ENCODE results near the gene BRCC3. TPM values are rescaled to one million over a fixed set of nuclear protein-coding genes. Genes with fewer than 3 reads are reported as not detected.

The BRCC3 gene
- total RNA-seq, 1 donor from 2014 or later, result 31.4 TPM

DNA sequence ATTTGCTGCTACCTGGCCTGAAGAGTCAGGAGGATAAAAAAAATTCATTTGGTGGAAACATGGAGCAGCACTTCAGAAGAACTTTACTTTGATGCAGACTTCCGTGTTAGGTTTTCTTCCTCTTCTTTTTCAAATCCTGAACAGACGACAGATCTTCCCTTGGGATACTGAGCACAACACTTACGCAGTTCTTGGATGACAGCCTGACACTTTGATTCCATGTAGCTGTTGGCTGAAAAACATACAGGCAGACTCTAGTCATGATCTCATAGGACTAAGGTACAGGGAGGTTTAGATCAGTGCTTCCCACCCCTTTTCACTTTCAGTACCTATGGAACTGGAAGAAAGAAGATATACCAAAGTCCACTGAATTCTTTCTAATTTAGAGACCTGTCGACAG is 9.5 kb upstream of the BRCC3 start:
- TF ChIP-seq, protein P1, sequence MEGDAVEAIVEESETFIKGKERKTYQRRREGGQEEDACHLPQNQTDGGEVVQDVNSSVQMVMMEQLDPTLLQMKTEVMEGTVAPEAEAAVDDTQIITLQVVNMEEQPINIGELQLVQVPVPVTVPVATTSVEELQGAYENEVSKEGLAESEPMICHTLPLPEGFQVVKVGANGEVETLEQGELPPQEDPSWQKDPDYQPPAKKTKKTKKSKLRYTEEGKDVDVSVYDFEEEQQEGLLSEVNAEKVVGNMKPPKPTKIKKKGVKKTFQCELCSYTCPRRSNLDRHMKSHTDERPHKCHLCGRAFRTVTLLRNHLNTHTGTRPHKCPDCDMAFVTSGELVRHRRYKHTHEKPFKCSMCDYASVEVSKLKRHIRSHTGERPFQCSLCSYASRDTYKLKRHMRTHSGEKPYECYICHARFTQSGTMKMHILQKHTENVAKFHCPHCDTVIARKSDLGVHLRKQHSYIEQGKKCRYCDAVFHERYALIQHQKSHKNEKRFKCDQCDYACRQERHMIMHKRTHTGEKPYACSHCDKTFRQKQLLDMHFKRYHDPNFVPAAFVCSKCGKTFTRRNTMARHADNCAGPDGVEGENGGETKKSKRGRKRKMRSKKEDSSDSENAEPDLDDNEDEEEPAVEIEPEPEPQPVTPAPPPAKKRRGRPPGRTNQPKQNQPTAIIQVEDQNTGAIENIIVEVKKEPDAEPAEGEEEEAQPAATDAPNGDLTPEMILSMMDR (conservative IDR thresholded peaks at IDR 0.05), result no peak
- Mint-ChIP-seq H3K9me3 (no peaks in the 10 kb centered on the region), H3K27me3 (ENCODE audit: low read depth) (no peaks in the 10 kb centered on the region), H3K4me1 (peaks cover 3% of the 10 kb centered on the region), H3K4me3 (no peak overlapping the region), H3K36me3 (ENCODE audit: low read depth) (no peaks in the 10 kb centered on the region), H3K27ac (ENCODE audit: unreplicated experiment) (no peak overlapping the region)
- no peak for DNase-seq (ENCODE audit: low read depth, low spot score)

DNA sequence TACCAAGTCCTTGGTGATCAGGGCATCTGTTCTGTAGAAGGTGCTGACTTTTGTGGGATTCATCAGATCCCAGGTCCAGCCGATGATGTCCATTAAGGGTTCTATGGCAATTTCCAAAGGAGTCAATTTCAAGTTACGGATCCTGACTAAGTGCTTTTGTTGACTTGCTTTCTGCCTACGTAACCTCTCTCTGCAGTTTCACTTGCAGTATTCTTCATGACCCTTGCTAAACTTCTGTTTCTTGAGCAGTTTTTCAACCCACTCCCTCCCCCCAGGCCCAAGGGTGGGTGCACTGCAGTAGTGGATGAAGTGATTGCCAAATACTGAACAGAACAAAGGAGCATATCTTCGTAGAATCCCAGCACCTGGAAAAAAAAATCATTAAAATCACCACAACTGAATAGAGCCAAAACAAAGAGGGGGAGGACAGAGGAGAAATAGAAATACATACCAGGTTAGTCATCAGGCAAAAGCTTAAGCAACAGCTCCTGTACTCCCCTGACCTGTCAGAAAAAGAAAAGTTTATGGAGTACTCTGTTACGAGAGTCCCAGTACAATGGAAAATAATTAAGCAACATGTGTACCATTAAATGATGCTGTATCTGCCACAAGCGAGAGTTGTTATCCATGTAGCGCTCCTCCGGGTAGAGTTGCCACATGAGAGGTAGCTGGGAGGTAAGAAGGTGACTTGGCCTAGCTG is 6.1 kb upstream of the BRCC3 start:
- TF ChIP-seq, protein P1 (conservative IDR thresholded peaks at IDR 0.05), result no peak
- Mint-ChIP-seq H3K4me1 (peaks cover 15% of the 10 kb centered on the region), H3K27me3 (ENCODE audit: low read depth) (no peaks in the 10 kb centered on the region), H3K9me3 (no peaks in the 10 kb centered on the region), H3K4me3 (no peak overlapping the region), H3K36me3 (ENCODE audit: low read depth) (no peaks in the 10 kb centered on the region), H3K27ac (ENCODE audit: unreplicated experiment) (no peak overlapping the region)
- DNase-seq (ENCODE audit: low read depth, low spot score), result no peak

DNA sequence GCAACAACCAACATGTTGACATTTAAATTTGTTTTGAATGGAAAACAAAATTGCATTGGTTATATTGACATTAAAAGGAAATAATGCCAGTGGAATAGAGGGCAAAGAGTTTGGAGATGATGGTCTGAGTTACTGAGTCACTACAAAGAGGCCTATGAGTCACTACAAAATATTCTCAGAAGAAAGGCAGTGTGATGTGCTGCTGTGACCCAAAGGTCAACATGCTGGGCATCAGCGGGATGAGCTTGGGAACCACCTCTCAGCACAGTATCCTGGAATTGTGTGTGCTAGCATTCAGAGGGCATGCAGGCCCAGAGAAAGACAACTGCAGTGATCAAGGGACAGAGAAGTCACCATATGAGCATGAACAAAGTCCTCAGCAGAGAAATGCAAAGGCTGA is 3.1 kb upstream of the BRCC3 start:
- Mint-ChIP-seq H3K9me3 (no peaks in the 10 kb centered on the region), H3K27me3 (ENCODE audit: low read depth) (no peaks in the 10 kb centered on the region), H3K4me1 (peaks cover 25% of the 10 kb centered on the region), H3K4me3 (no peak overlapping the region), H3K36me3 (ENCODE audit: low read depth) (peaks cover 4% of the 10 kb centered on the region), H3K27ac (ENCODE audit: unreplicated experiment) (peak overlapping the region; percentile 94)
- DNase-seq (ENCODE audit: low read depth, low spot score), result no peak
- TF ChIP-seq, protein P1 (conservative IDR thresholded peaks at IDR 0.05), result no peak

DNA sequence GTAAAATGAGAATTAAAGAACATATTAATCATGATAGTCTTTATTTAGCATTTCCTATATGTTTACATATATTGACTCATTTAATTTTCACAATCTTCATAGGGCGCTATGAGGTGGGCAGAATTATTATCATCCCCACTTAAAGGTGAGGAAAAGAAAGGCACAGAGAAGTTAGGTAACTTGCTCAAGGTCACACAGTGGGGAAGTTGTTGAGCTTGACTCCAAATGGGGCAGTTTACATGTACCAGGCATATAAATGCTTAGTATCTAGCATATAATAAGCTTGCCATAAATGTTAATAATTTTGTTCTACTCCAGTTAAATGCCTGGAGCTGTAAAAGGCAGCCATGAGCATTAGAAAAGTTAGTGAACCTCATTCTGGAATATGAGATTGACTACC is 1.9 kb upstream of the BRCC3 start:
- no peak for DNase-seq (ENCODE audit: low read depth, low spot score)
- Mint-ChIP-seq H3K27ac (ENCODE audit: unreplicated experiment) (no peak overlapping the region), H3K4me1 (peaks cover 36% of the 10 kb centered on the region), H3K9me3 (no peaks in the 10 kb centered on the region), H3K4me3 (peak overlapping the region; percentile 85), H3K27me3 (ENCODE audit: low read depth) (no peaks in the 10 kb centered on the region), H3K36me3 (ENCODE audit: low read depth) (peaks cover 4% of the 10 kb centered on the region)
- TF ChIP-seq, protein P1 (conservative IDR thresholded peaks at IDR 0.05), result no peak

DNA sequence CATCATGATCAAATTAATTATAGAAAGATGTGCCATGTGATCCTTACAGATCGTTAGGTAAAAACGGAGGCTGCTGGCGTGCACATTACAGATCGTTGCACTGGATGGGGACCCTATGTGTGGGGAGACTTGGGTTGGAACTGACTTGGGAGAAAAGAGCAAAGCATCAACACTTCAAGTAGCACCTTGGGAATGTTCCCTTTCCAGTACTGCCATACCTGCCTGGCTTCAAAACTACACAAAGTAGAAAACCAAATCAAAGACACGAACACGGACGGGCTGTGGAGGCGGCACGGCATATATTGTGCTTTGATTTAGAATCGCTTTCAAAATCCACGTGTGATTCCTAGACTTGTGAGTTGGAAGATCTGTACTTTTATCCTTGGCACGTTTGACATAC is 1.3 kb upstream of the BRCC3 start:
- TF ChIP-seq, protein P1 (conservative IDR thresholded peaks at IDR 0.05), result no peak
- no peak for DNase-seq (ENCODE audit: low read depth, low spot score)
- H3K9me3 Mint-ChIP-seq, result no peaks in the 10 kb centered on the region

More for the DNA sequence above, 1.3 kb upstream of the BRCC3 start:
- Mint-ChIP-seq H3K4me1 (peaks cover 36% of the 10 kb centered on the region), H3K27me3 (ENCODE audit: low read depth) (no peaks in the 10 kb centered on the region), H3K4me3 (peak overlapping the region; percentile 85), H3K27ac (ENCODE audit: unreplicated experiment) (peak overlapping the region; percentile 44), H3K36me3 (ENCODE audit: low read depth) (peaks cover 4% of the 10 kb centered on the region)

Measured in neural crest cell (in vitro differentiated cells).